Activated naive CD8-positive, alpha-beta T cell treated with anti-CD3 and anti-CD28 coated beads, Interleukin-2, amount 10 ng/mL, durations not matched to agents 7 days and 5 days (primary cell): ENCODE results near the gene PRDX5. TPM values are rescaled to one million over a fixed set of nuclear protein-coding genes. Genes with fewer than 3 reads are reported as not detected.
A peak's percentile ranks its signal among the peaks of the same experiment; 100 is the strongest.
"Not testable (repeated sequence)": the region's sequence is repeated elsewhere in the genome, so short reads cannot be mapped to it uniquely, and the experiment has no call there.

ENCODE experiments used
- ATAC-seq: fragments of 150-1000 bp; cut with Tn5 transposase; one replicate; pipeline ENCODE4 v1.10.0; 2021; ENCODE audit warnings: low read depth, moderate library complexity
- POLR2A ChIA-PET: fragments of 350-600 bp; sonication (Branson Sonifier 250); formaldehyde crosslinking; loops from one replicate; lab custom pipeline; 2021; ENCODE audit warnings: antibody characterized with exemption; lab: Charles Lee
- DNase-seq: peaks from one replicate; pipeline ENCODE4 v3.0.0; 2021
- H3K27ac Mint-ChIP-seq: one replicate; pipeline ENCODE4 v1.8.0; 2022; ENCODE audit warnings: mild to moderate bottlenecking, mixed read lengths
- H3K27me3 Mint-ChIP-seq: one replicate; pipeline ENCODE4 v1.8.0; 2022; ENCODE audit warnings: mild to moderate bottlenecking, moderate library complexity, mixed read lengths
- H3K36me3 Mint-ChIP-seq: one replicate; pipeline ENCODE4 v1.8.0; 2021; ENCODE audit warnings: mild to moderate bottlenecking, mixed read lengths
- H3K4me1 Mint-ChIP-seq: one replicate; pipeline ENCODE4 v1.8.0; 2021; ENCODE audit warnings: mixed read lengths
- H3K4me3 Mint-ChIP-seq: one replicate; pipeline ENCODE4 v1.8.0; 2022; ENCODE audit warnings: mild to moderate bottlenecking, moderate library complexity, mixed read lengths
- H3K9me3 Mint-ChIP-seq: one replicate; pipeline ENCODE4 v1.8.0; 2021; ENCODE audit warnings: mixed read lengths
- total RNA-seq, 2 experiments: library from RNA; stranded (reverse); gene quantifications; one replicate each; pipeline ENCODE4 v1.2.3, GENCODE V29; 2021

The PRDX5 gene
- total RNA-seq, 2 experiments from 2014 or later = 85.1 to 91.2 TPM

DNA sequence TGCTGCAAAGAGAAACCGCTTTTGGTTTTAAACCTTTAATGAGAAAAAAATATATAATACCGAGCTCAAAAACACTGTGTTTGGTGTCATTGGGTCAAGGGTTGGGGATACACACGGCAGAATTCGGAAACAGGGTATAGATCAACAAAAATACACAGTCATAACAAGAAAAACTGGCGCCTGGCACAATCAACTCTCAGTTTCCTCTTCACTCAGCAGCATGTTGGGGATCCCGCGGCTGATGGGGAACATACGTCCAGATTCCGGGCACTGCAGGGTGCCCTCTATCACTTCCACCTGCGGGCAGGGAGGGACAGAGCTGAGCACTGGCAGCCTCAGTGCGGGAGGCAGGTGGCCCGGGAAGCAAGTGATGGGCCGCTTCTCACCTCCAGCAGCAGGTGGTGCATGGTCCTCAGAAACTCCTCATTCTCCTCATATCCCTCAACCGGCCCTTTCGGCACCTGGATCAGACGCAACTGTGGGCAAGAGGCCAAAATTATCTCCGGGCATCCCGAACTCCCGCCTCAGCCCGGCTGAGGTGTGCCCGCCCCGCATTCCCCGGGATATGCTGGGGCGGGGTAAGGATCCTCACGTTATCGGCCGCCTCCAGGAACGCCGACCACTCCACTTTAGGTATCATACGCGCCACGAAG lies 1.1 kb upstream of the PRDX5 start:
- Mint-ChIP-seq H3K9me3 (no peaks in the 10 kb centered on the region), H3K4me1 (peaks cover 33% of the 10 kb centered on the region), H3K4me3 (peak overlapping the region; percentile 87), H3K27ac (peak overlapping the region; percentile 97), H3K36me3 (peaks cover 7% of the 10 kb centered on the region), H3K27me3 (no peaks in the 10 kb centered on the region)
- ATAC-seq (no peak), DNase-seq (peak; percentile 59)
- POLR2A ChIA-PET = interaction anchor here (0.7 to 3.6 kb wide), 23 partner anchors 9 to 462 kb away, joined by 3 to 53 read pairs (median 8); partner anchors contain the start of genes BAD, CCDC88B, COX8A and ESRRA

DNA sequence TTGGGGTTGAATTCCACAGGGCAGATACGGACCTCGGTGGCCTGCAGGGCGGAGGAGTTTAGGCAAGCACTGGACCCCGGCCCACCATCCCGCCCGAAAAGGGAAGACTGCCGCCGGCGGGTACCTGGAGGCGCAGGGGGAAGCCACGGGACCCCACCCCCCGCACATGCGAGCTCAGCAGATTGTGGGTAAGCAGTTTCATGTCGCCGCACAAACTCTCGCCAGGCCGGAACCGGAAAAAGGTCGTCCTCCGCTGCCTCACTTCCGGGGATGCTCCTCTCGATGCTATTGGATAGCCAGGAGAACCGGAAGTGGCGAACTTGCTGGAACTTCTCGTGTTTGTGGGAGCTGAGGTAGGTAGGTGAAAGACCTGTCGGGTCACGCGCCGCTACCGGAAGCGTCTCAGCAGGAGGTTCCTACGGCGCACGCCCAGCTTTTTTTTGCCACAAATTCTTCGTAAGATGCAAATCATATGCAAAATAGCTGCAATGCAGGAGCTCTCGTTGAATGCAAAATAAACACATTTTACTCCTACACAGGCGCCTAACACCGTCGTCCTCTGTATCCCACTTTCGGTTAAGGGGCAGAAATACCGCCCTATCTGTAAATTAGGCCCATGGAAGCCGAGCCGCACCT lies 478 bp upstream of the PRDX5 start, which contains the start of gene TRMT112:
Gene TRMT112, minus strand, starts transcription at position 235 of the 636 bp plus-strand sequence. Its CDS starts 33 bp downstream, at position 202.
- H3K36me3 Mint-ChIP-seq = peaks cover 7% of the 10 kb centered on the region
- peak within 1 kb of the TSS; percentile 87 for H3K4me3 Mint-ChIP-seq
- H3K4me1 Mint-ChIP-seq = peaks cover 30% of the 10 kb centered on the region
- no peaks in the 10 kb centered on the region for H3K27me3 Mint-ChIP-seq
- POLR2A ChIA-PET = interaction anchor here (0.6 to 3.6 kb wide), 25 partner anchors 10 to 461 kb away, joined by 3 to 53 read pairs (median 8); partner anchors contain the start of genes BAD, CCDC88B, COX8A and ESRRA
- H3K27ac Mint-ChIP-seq = peak within 1 kb of the TSS; percentile 97
- peak; percentile 87 for DNase-seq
- no peaks in the 10 kb centered on the region for H3K9me3 Mint-ChIP-seq
- peak; percentile 69 for ATAC-seq

DNA sequence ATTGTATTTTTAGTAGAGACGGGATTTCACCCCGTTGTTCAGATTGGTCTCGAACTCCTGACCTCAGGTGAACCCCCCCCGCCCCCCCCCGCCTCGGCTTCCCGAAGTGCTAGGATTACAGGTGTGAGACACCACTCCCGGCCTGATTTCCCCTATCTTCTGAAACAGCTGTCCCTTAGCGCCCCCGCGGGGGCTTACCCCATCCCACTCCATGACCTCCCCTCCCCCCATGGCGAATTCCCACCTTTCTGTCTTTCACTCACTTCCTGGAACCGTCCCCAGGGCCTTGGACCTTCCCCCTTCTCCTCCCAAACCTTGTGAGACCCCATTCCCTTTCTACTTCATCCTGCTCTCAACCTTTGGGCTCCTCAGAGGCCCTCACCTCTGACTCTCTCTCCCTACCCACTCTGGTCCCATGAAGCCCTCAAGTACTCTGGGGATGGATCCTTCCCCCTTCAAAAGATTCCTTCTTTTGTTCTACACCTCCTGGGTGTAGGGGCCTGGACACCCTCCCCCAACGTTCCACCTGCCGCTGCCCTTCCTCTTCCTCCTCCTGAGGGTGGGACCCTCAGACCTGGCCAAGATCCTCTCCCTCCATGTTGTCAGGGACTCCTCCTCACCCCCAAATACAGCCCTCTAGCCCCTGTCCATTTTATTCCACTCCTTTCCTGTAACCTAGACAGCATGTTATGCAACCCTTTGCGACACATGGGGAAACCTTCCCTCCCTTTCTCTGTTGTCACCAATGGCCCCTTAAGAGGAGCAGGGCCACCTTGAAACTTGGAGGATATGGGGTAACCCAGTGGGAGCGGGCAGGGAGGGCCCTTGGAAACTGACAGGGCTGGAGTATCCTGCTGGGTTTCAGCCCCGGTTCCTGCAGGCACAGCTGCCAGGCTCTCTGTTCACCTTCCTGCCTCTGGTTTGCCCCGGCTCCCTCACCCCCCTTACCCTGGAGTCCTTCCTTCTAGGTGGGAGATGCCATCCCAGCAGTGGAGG lies 1.1 kb downstream of the PRDX5 start:
- POLR2A ChIA-PET = interaction anchor here (0.6 to 3.6 kb wide), 12 partner anchors 8 to 133 kb away, joined by 6 to 53 read pairs (median 14); partner anchors contain the start of genes CCDC88B, ESRRA and STIP1
- Mint-ChIP-seq H3K27me3 (no peaks in the 10 kb centered on the region), H3K4me1 (peaks cover 21% of the 10 kb centered on the region), H3K9me3 (no peaks in the 10 kb centered on the region), H3K36me3 (peaks cover 7% of the 10 kb centered on the region), H3K4me3 (peak overlapping the region; percentile 87), H3K27ac (peak overlapping the region; percentile 97)
- ATAC-seq (no peak), DNase-seq (no peak)

DNA sequence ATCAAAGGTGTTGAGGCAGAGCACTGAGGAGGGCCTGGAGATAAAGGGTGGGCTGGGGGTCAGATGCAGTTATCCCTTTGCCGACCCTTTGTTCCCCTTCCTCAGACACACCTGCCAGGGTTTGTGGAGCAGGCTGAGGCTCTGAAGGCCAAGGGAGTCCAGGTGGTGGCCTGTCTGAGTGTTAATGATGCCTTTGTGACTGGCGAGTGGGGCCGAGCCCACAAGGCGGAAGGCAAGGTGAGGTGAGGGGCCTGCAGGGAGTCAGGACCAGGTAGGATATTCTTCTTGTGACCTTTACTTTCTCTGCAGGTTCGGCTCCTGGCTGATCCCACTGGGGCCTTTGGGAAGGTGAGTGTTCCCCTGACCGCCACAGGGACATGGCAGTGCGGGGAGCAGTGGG lies 2.6 kb downstream of the PRDX5 start:
- no peaks in the 10 kb centered on the region for H3K27me3 Mint-ChIP-seq
- no peak for DNase-seq
- H3K36me3 Mint-ChIP-seq = peaks cover 6% of the 10 kb centered on the region
- H3K9me3 Mint-ChIP-seq = no peaks in the 10 kb centered on the region
- no peak overlapping the region for H3K27ac Mint-ChIP-seq
- no peak for ATAC-seq
- no peak overlapping the region for H3K4me3 Mint-ChIP-seq
- POLR2A ChIA-PET = interaction anchor here (1.7 kb wide), 1 partner anchor 11 kb away, joined by 7 read pairs; no protein-coding TSS in a partner anchor
- peaks cover 21% of the 10 kb centered on the region for H3K4me1 Mint-ChIP-seq

DNA sequence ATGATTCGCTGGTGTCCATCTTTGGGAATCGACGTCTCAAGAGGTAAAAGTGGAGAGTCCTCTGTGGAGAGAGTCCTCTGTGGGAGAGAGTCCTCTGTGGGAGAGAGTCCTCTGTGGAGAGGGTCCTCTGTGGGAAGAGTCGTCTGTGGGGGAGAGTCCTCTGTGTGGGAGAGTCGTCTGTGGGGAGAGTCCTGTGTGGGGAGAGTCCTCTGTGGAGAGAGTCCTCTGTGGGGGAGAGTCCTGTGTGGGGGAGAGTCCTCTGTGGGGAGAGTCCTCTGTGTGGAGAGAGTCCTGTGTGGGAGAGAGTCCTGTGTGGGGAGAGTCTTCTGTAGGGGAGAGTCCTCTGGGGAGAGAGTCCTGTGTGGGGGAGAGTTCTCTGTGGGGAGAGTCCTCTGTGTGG lies 3.1 kb downstream of the PRDX5 start:
- no peak for ATAC-seq
- H3K9me3 Mint-ChIP-seq = no peaks in the 10 kb centered on the region
- no peak overlapping the region for H3K4me3 Mint-ChIP-seq
- H3K36me3 Mint-ChIP-seq = peaks cover 6% of the 10 kb centered on the region
- peaks cover 21% of the 10 kb centered on the region for H3K4me1 Mint-ChIP-seq
- POLR2A ChIA-PET = interaction anchor here (1.7 kb wide), 1 partner anchor 11 kb away, joined by 7 read pairs; no protein-coding TSS in a partner anchor
- no peaks in the 10 kb centered on the region for H3K27me3 Mint-ChIP-seq
- no peak for DNase-seq
- peak overlapping the region; percentile 44 for H3K27ac Mint-ChIP-seq

DNA sequence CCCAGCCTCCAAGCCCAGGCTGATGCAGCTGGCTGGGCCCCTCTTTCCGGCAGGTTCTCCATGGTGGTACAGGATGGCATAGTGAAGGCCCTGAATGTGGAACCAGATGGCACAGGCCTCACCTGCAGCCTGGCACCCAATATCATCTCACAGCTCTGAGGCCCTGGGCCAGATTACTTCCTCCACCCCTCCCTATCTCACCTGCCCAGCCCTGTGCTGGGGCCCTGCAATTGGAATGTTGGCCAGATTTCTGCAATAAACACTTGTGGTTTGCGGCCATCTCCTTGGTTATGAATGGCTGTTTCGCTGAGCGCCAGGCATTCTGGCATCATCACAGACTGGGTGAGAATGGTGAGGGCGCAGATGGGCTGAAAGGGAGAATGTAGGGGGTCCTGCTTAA lies 3.6 kb downstream of the PRDX5 start:
- Mint-ChIP-seq H3K9me3 (no peaks in the 10 kb centered on the region), H3K27me3 (no peaks in the 10 kb centered on the region), H3K27ac (peak overlapping the region; percentile 2), H3K4me3 (no peak overlapping the region), H3K4me1 (peaks cover 18% of the 10 kb centered on the region), H3K36me3 (peaks cover 6% of the 10 kb centered on the region)
- DNase-seq (no peak), ATAC-seq (no peak)
- POLR2A ChIA-PET = interaction anchor here (0.7 to 1.0 kb wide), 2 partner anchors 10 to 445 kb away, joined by 3 to 4 read pairs; no protein-coding TSS in a partner anchor

DNA sequence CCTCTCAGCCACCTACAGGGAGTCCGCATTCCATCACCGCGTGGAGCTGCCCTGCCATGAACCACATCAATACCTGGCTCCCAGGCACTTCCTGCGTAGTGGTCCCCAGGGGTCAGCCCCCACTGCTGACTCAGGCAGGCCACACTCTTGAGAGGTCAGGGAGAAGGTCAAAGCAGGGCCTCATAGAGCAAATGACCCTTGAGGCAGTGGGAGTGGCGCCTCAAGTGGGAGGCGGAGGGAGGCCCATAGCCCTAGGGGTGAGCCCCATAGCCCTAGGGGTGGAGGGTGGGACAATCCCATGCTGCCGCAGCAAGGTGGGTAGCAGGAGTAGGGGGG lies 5.0 kb downstream of the PRDX5 start:
- peaks cover 12% of the 10 kb centered on the region for H3K4me1 Mint-ChIP-seq
- ATAC-seq = no peak
- DNase-seq = no peak
- POLR2A ChIA-PET = interaction anchor here (1.8 kb wide), 2 partner anchors 9 to 16 kb away, joined by 4 read pairs; no protein-coding TSS in a partner anchor
- H3K9me3 Mint-ChIP-seq = no peaks in the 10 kb centered on the region
- peaks cover 6% of the 10 kb centered on the region for H3K36me3 Mint-ChIP-seq
- no peak overlapping the region for H3K27ac Mint-ChIP-seq
- H3K27me3 Mint-ChIP-seq = no peaks in the 10 kb centered on the region
- no peak overlapping the region for H3K4me3 Mint-ChIP-seq

DNA sequence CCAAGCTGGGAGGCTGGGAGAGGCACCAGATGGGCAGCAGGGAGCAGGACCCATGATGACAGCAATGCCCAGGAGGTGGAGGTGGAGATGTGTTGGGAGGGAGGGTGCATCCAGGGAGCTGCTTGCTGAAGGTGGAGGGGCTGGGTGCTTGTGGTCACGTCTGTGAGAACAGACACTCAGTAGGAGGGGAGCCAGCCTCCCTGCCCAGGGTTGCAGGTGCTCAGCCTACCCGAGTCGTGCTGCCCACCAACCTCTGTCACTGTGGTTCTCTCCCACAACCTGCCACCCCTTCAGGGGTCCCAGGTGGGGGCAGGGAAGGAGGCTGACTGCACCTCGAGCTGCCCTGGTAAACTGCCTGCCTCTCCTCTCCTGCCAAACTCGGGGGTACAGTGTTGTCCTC lies 5.5 kb downstream of the PRDX5 start:
- Mint-ChIP-seq H3K27ac (no peak overlapping the region), H3K4me3 (no peak overlapping the region), H3K9me3 (no peaks in the 10 kb centered on the region), H3K27me3 (no peaks in the 10 kb centered on the region), H3K36me3 (peaks cover 6% of the 10 kb centered on the region), H3K4me1 (peaks cover 10% of the 10 kb centered on the region)
- no peak for ATAC-seq
- POLR2A ChIA-PET = interaction anchor here (1.1 to 1.8 kb wide), 3 partner anchors 8 to 17 kb away, joined by 4 to 6 read pairs (median 4); partner anchors contain the start of gene CCDC88B
- no peak for DNase-seq

DNA sequence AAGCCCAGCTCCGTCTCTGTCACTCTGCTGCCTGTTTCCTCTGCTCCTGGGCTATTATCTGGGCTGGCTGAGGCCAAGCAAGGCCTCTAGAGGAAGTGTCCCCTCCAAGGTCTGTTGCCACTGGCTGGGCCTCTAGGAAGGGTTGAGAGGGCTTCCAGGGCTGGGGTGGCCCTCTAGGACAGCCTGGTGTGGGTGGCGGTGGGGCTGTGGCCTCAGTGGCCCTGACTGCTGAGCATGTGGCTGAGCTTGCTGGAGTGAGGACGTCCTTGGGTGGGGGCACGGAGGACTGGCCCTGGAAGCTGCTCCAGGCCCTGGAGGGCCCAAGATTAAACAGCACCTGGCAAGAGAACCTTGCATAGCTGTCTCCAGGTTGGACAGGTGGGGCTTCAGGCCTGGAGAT lies 6.1 kb downstream of the PRDX5 start:
- not testable (repeated sequence) for H3K4me3 Mint-ChIP-seq, ATAC-seq, H3K9me3 Mint-ChIP-seq, H3K27me3 Mint-ChIP-seq, H3K36me3 Mint-ChIP-seq, H3K4me1 Mint-ChIP-seq, DNase-seq
- POLR2A ChIA-PET = interaction anchor here (1.1 to 1.8 kb wide), 3 partner anchors 8 to 16 kb away, joined by 4 to 6 read pairs (median 4); partner anchors contain the start of gene CCDC88B
- H3K27ac Mint-ChIP-seq = peak overlapping the region; percentile 54

DNA sequence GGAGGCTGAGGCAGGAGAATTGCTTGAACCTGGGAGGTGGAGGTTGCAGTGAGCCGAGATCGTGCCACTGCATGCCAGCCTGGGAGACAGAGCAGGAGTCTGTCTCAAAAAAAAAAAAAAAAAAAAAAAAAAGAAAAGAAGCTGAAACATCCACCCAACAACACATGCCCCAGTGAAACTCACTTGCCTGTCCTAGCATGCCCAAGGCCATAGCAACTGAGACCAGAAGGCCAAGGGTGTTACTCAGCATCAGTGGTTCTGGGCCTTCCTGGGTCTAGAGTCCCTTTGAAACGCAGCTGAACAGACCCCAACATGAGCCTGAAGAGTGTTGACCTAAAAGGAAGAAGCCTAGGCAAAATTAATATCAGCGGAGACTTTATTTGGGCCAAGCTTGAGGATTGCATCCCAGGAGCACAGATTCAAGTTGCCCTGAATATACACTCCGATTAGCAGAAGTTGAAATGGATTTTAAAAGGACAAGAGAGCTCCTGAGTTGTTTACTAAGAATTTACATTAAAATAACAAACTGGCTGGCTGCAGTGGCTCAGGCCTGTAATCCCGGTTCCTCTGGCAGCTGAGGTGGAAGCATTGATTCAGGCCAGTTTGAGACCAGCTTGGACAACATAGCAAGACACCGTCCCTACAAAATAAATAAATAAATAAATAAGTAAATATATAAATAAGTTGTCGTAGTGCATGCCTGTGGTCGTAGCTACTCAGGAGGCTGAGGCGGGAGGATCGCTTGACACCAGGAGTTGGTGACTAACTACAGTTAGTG lies 7.0 kb downstream of the PRDX5 start:
- DNase-seq (no peak), ATAC-seq (no peak)
- no peak overlapping the region for H3K4me3 Mint-ChIP-seq
- no peak overlapping the region for H3K27ac Mint-ChIP-seq
- H3K36me3 Mint-ChIP-seq = peaks cover 6% of the 10 kb centered on the region
- H3K9me3 Mint-ChIP-seq = no peaks in the 10 kb centered on the region
- peaks cover 2% of the 10 kb centered on the region for H3K27me3 Mint-ChIP-seq
- POLR2A ChIA-PET = interaction anchor here (0.7 to 1.8 kb wide), 2 partner anchors 14 to 15 kb away, joined by 4 to 5 read pairs; partner anchors contain the start of gene CCDC88B
- peaks cover 6% of the 10 kb centered on the region for H3K4me1 Mint-ChIP-seq

DNA sequence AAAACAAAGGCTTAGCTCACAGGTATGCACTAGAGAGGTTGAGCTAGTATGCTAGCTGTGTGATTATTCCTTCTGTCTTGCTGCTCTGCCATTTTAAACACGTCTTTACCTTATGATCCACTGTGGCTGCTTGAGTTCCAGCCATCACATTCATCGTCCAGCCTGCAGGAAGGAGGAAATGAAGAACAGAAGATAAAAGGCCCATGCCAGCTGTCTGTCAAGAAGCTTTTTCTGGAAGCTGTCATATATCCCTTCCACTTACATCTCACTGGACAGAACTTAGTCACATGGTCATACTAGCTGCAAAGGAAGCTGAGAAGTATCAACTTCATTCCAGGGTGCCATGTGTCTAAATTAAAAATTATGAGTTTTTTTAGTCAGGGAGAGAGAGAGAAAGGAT lies 9.5 kb downstream of the PRDX5 start:
- POLR2A ChIA-PET = interaction anchor here (1.2 kb wide), 1 partner anchor 10 kb away, joined by 6 read pairs; the partner anchor contains the start of genes PRDX5 and TRMT112
- Mint-ChIP-seq H3K27me3 (peaks cover 2% of the 10 kb centered on the region), H3K9me3 (no peaks in the 10 kb centered on the region), H3K36me3 (no peaks in the 10 kb centered on the region), H3K4me1 (peaks cover 10% of the 10 kb centered on the region), H3K4me3 (no peak overlapping the region), H3K27ac (no peak overlapping the region)
- ATAC-seq (no peak), DNase-seq (no peak)

DNA sequence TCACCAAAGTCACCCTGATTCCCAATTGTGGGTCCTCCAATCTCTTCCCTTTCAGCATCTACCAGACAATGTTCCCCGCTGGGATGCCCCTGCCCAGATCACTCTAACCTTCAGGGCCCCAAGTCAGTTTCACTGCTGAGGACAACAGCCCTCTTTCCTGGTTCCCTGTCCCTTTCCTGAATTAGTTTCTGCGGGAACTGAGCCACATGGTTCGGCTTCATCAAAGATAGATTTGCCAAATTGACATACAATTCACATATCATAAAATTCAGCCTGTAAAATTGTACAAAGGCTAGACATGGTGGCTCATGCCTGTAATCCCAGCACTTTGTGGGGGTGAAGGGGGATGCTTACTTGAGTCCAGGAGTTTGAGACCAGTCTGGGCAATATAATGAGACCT lies 10.1 kb downstream of the PRDX5 start:
- Mint-ChIP-seq H3K4me3 (no peak overlapping the region), H3K36me3 (no peaks in the 10 kb centered on the region), H3K27me3 (peaks cover 2% of the 10 kb centered on the region), H3K27ac (no peak overlapping the region), H3K4me1 (peaks cover 10% of the 10 kb centered on the region), H3K9me3 (no peaks in the 10 kb centered on the region)
- POLR2A ChIA-PET = interaction anchor here (0.7 to 1.6 kb wide), 3 partner anchors 10 to 30 kb away, joined by 5 to 6 read pairs (median 6); partner anchors contain the start of genes PRDX5 and TRMT112
- ATAC-seq = no peak
- no peak for DNase-seq
